Neutrophil (primary cell): ENCODE results near the gene GDAP1L1.

Source experiments
- H3K27ac ChIP-seq: fragments of 200-600 bp; sonication (generic); 2 replicates; pipeline ENCODE4 v1.5.1; 2016; ENCODE audit warnings: mild to moderate bottlenecking, moderate library complexity
- H3K27me3 ChIP-seq: fragments of 200-600 bp; sonication (generic); 2 replicates; pipeline ENCODE4 v1.6.0; 2016; ENCODE audit warnings: mild to moderate bottlenecking
- H3K36me3 ChIP-seq: fragments of 200-600 bp; sonication (generic); 2 replicates; pipeline ENCODE4 v1.5.1; 2017
- H3K4me1 ChIP-seq, 2 experiments: fragments of 200-600 bp in 1 of 2; sonication (generic) in 1 of 2; 1 replicate in 1 of 2; 2 replicates in 1 of 2; pipeline versions ENCODE4 v1.5.1 to v1.6.1; 2013 to 2016; ENCODE audit warnings: low read depth in 1 of 2, low read length in 1 of 2, mild to moderate bottlenecking in 1 of 2, moderate library complexity in 1 of 2; ENCODE audit not compliant: control insufficient read depth in 1 of 2, insufficient read depth in 1 of 2
- H3K4me3 ChIP-seq, 2 experiments: fragments of 200-600 bp in 1 of 2; sonication (generic) in 1 of 2; 1 replicate in 1 of 2; 2 replicates in 1 of 2; pipeline ENCODE4 v1.5.1; 2013 to 2016; ENCODE audit warnings: low read depth in 1 of 2, low read length in 1 of 2, mild to moderate bottlenecking in 1 of 2, moderate library complexity in 1 of 2
- H3K9me3 ChIP-seq: fragments of 200-600 bp; sonication (generic); 2 replicates; pipeline ENCODE4 v1.5.1; 2016
- TF ChIP-seq, protein P1 (sequence below): fragments of 200-600 bp; sonication (generic); IDR thresholded peaks from 2 replicates; pipeline ENCODE4 v1.5.1; 2016; ENCODE audit warnings: antibody characterized with exemption

Gene GDAP1L1

DNA sequence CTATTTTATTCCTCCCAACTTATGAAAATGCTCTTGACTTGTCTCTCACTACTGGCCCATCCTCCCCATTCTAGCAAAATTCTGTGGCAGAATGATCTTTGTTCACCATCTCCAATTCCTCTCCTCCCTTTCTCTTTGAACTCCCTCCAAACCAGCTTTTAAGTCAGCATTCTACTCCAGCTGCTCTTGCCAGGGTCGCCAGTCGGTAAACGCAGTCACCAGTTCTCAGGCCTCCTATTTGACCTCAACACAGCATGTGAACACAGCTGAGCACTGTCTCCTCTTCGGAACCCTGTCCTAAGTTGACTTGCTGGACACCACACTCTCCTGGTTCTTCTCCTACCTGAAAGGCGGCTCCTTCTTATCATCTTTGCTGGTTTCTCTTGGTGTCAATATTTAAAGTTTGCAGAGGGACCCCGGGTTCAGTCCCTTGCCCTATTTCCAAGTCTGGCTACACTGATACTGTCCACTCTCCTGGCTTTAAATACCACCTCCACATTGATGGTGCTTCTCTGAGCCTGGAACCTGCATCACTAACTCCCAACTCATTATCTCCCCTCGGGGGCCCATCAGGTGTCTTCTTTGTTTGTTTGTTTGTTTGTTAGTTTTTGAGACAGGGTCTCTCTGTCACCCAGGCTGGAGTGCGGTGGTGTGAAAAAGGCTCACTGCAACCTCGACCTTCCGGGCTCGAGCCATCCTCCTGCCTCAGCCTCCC, 27.4 kb downstream of the GDAP1L1 start:
- TF ChIP-seq, protein P1, sequence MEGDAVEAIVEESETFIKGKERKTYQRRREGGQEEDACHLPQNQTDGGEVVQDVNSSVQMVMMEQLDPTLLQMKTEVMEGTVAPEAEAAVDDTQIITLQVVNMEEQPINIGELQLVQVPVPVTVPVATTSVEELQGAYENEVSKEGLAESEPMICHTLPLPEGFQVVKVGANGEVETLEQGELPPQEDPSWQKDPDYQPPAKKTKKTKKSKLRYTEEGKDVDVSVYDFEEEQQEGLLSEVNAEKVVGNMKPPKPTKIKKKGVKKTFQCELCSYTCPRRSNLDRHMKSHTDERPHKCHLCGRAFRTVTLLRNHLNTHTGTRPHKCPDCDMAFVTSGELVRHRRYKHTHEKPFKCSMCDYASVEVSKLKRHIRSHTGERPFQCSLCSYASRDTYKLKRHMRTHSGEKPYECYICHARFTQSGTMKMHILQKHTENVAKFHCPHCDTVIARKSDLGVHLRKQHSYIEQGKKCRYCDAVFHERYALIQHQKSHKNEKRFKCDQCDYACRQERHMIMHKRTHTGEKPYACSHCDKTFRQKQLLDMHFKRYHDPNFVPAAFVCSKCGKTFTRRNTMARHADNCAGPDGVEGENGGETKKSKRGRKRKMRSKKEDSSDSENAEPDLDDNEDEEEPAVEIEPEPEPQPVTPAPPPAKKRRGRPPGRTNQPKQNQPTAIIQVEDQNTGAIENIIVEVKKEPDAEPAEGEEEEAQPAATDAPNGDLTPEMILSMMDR: no peak
- Histone ChIP-seq H3K4me3 (no peak overlapping the region), H3K27ac (no peak overlapping the region), H3K9me3 (no peaks in the 10 kb centered on the region), H3K36me3 (no peaks in the 10 kb centered on the region), H3K4me1 (no peaks in the 10 kb centered on the region), H3K27me3 (no peaks in the 10 kb centered on the region)

DNA sequence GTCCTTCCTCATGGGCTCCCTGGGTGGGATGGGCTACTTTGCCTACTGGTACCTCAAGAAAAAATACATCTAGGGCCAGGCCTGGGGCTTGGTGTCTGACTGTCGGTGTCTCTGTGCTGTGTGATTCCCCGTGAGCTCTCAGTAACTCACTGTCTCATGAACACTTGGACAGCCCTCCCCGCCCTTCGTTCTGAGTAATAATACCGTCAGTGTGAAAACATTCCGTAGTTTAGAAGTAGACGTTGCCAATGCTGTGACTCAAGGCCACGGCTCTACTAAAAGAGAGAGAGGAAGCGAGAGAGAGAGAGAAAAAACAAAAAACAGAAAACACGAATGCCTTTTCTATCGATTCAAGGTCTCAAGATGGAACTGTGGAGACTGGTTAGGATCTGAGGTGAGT, 32.1 kb downstream of the GDAP1L1 start:
- Histone ChIP-seq H3K4me1 (no peaks in the 10 kb centered on the region), H3K36me3 (no peaks in the 10 kb centered on the region), H3K9me3 (no peaks in the 10 kb centered on the region), H3K27ac (no peak overlapping the region), H3K4me3 (no peak overlapping the region), H3K27me3 (no peaks in the 10 kb centered on the region)
- TF ChIP-seq, protein P1: no peak

DNA sequence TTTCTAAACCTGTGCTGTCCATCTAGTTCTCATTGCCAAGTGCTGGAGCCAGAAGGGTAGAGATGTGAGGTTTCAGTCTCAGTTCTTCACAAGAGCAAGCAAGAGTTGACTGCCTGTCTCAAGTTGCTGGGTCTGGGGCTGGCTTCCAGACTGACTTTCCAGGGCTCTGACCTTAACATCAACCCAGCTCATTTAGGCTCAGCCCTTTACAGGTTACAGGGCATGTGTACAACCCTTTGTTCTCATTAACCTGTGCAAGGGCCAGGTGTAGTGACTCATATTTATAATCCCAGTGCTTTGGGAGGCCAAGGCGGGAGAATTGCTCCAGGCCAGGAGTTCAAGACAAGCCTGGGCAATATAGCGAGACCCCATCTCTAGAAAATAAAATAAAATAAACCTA, 33.3 kb downstream of the GDAP1L1 start:
- H3K9me3 ChIP-seq: no peaks in the 10 kb centered on the region
- H3K36me3 ChIP-seq: no peaks in the 10 kb centered on the region
- H3K27me3 ChIP-seq: no peaks in the 10 kb centered on the region
- TF ChIP-seq, protein P1: no peak
- no peak overlapping the region for H3K27ac ChIP-seq
- H3K4me1 ChIP-seq: no peaks in the 10 kb centered on the region
- no peak overlapping the region for H3K4me3 ChIP-seq

DNA sequence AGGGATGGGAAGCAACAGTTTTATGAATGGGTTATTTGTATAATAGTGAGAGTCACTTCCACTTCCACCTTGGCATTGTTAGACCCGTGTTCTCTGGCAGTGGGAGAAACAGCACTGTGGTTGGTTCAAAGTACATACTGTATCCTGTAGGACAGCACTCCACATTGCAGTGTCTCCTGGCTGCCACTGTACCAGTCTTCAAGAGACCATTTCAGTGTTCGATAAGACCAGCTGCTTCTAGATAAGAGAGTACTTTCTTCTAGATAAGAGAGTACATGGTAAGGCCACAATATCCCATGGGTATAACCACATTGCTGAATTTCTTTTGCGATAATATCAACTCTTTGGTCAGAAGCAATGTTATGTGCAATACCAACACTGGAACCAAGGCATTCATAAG, 35.1 kb downstream of the GDAP1L1 start:
- Histone ChIP-seq H3K4me3 (no peak overlapping the region), H3K27me3 (no peaks in the 10 kb centered on the region), H3K9me3 (no peaks in the 10 kb centered on the region), H3K4me1 (no peaks in the 10 kb centered on the region), H3K27ac (no peak overlapping the region), H3K36me3 (no peaks in the 10 kb centered on the region)
- TF ChIP-seq, protein P1: no peak

DNA sequence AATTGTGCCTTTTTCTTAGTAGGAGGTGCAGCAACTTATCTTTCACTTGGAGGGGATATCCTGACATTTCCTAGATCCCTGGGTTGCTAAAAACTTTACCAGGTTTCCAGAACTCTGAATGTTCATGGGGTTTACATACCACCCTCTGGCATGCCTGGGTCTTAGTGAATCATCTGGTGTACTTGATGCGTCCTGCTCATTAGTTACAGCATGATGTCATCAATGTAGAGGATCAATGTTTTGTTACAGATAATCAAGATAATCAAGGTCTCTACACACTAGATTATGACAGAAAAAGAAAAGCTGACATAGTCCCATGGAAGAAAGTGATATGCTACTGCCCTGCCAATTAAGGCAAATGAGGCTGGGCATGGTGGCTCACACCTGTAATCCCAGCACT, 36.9 kb downstream of the GDAP1L1 start:
- TF ChIP-seq, protein P1: no peak
- H3K36me3 ChIP-seq: no peaks in the 10 kb centered on the region
- H3K27ac ChIP-seq: no peak overlapping the region
- H3K9me3 ChIP-seq: no peaks in the 10 kb centered on the region
- H3K4me3 ChIP-seq: no peak overlapping the region
- no peaks in the 10 kb centered on the region for H3K27me3 ChIP-seq
- H3K4me1 ChIP-seq: no peaks in the 10 kb centered on the region
